IMR-90 (cell line): ENCODE results near the gene ASXL2.

ENCODE experiments used
- BHLHE40 ChIP-seq: fragments of 150-350 bp; IDR thresholded peaks from 2 replicates; pipeline ENCODE4 v1.6.1; 2016; ENCODE audit warnings: mild to moderate bottlenecking, low read depth, low read length
- CEBPB ChIP-seq: IDR thresholded peaks from 2 replicates; pipeline ENCODE4 v1.6.1; 2012; ENCODE audit warnings: low read depth, low read length, improper control_type of control experiment
- CHD1 ChIP-seq: IDR thresholded peaks from 2 replicates; pipeline ENCODE4 v1.6.1; 2012; ENCODE audit warnings: low read depth, low read length, improper control_type of control experiment
- CTCF ChIP-seq: conservative IDR thresholded peaks from 2 replicates; pipeline ENCODE4 v1.5.1; 2012; ENCODE audit warnings: mild to moderate bottlenecking, low read depth, low read length, improper control_type of control experiment
- ELK1 ChIP-seq: fragments of 150-350 bp; IDR thresholded peaks from 2 replicates; pipeline ENCODE4 v1.6.1; 2016; ENCODE audit warnings: low read depth, mild to moderate bottlenecking, low read length, moderate library complexity, borderline replicate concordance
- FOS ChIP-seq: fragments of 150-350 bp; IDR thresholded peaks from 2 replicates; pipeline ENCODE4 v1.6.1; 2016; ENCODE audit warnings: low read depth, low read length
- MXI1 ChIP-seq: IDR thresholded peaks from 2 replicates; pipeline ENCODE4 v1.6.1; 2012; ENCODE audit warnings: low read depth, mild to moderate bottlenecking, low read length, moderate library complexity, borderline replicate concordance
- POLR2A ChIP-seq: IDR thresholded peaks from 2 replicates; pipeline ENCODE4 v1.6.1; 2012; ENCODE audit warnings: mild to moderate bottlenecking, low read depth, low read length
- RAD21 ChIP-seq: IDR thresholded peaks from 2 replicates; pipeline ENCODE4 v1.6.1; 2012; ENCODE audit warnings: low read length, improper control_type of control experiment
- RCOR1 ChIP-seq: IDR thresholded peaks from 2 replicates; pipeline ENCODE4 v1.6.1; 2012; ENCODE audit warnings: mild to moderate bottlenecking, low read length, improper control_type of control experiment; ENCODE audit not compliant: insufficient replicate concordance
- RFX5 ChIP-seq: IDR thresholded peaks from 2 replicates; pipeline ENCODE4 v1.8.0; 2012; ENCODE audit warnings: low read depth, mild to moderate bottlenecking, low read length, moderate library complexity
- USF2 ChIP-seq: fragments of 150-350 bp; IDR thresholded peaks from 2 replicates; pipeline ENCODE4 v1.6.1; 2017; ENCODE audit warnings: mild to moderate bottlenecking, antibody characterized with exemption, low read length, low read depth

DNA sequence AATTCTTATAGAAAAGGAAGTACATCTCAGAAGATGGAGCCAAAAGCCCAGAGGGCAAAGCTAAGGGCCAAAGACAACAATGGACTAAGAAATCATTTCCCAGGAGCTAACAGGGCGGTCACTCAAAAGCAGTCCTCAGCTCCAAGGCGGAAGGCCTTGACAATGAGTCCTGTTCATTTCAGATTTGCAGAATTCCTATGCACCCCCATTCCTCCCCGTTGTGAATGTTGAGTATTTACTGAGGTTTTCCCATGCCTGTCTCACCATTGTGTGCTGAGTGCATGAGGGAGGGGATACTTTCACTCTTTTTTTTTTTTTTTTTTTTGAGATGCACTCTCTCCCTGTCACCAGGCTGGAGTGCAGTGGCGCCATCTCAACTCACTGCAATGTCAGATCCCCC, 186.1 kb downstream of the ASXL2 start:
- TF ChIP-seq ELK1 (no peak), CTCF (no peak), POLR2A (no peak), BHLHE40 (no peak), RFX5 (no peak), MXI1 (no peak), FOS (no peak), USF2 (no peak), RCOR1 (no peak), RAD21 (no peak), CEBPB (no peak), CHD1 (no peak)
